ENCODE results near the gene OR2Y1.
"Not testable (repeated sequence)": the region's sequence is repeated elsewhere in the genome, so short reads cannot be mapped to it uniquely, and the experiment has no call there.

Gene OR2Y1

DNA sequence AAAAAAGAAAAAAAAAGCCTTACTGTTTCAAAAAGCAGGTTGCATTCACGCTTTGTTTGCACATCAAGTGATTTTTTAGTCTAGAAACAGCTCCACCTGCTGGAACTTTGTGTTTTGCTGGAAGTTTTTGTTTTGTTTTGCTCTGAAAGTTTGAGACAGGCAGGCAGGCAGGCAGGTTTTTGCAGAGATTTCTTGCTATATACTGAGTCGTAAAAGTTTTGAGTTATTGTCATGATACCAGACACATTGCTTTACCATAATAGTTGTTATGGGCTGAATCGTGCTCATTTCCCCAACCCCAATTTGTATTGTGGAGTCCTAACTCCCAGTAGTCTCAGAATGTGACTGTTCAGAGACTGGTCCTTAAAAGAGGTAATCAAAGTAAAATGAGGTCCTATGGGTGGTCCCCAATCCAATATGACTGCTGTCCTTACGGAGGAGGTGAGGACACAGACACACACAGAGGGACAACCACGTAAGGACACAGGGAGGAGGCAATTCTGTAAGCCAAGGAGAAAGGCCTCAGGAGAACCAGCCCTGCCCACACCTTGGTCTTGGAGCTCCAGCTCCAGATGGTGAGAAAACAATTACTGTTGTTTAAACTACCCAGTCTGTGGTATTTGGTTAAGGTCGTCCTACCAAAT lies 20.9 kb downstream of the OR2Y1 start:
- in situ Hi-C loops (cut with MboI; ENCODE audit: low sequenced_read_pairs, unreplicated experiment): no loop called here
- DNase-seq (ENCODE audit: low spot score): no peak
- TF ChIP-seq, protein P1, sequence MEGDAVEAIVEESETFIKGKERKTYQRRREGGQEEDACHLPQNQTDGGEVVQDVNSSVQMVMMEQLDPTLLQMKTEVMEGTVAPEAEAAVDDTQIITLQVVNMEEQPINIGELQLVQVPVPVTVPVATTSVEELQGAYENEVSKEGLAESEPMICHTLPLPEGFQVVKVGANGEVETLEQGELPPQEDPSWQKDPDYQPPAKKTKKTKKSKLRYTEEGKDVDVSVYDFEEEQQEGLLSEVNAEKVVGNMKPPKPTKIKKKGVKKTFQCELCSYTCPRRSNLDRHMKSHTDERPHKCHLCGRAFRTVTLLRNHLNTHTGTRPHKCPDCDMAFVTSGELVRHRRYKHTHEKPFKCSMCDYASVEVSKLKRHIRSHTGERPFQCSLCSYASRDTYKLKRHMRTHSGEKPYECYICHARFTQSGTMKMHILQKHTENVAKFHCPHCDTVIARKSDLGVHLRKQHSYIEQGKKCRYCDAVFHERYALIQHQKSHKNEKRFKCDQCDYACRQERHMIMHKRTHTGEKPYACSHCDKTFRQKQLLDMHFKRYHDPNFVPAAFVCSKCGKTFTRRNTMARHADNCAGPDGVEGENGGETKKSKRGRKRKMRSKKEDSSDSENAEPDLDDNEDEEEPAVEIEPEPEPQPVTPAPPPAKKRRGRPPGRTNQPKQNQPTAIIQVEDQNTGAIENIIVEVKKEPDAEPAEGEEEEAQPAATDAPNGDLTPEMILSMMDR (IDR thresholded peaks at IDR 0.05; ENCODE audit: borderline replicate concordance, control extremely low read depth, extremely low read depth, insufficient read depth, missing control alignments): peak; percentile 28

DNA sequence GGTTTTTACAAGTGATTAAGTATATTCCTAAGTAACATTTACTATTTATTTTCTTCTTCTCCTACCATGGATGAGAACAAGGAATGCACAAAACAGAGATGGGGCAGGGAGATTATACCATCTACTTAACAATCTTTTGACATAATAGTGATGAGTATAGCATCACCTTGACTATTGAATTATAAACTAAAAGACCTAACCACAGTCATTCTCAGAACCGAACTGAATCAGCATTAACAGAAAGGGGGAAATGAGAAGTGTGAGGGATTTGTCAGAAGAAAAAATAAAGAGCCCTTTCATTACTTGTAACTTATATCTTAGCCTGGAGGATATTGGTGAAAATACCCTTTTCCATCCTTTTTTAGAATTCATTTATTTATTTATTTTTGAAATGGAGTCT lies 21.9 kb downstream of the OR2Y1 start:
- no peak for DNase-seq (ENCODE audit: low spot score)
- TF ChIP-seq, protein P1 (IDR thresholded peaks at IDR 0.05; ENCODE audit: borderline replicate concordance, control extremely low read depth, extremely low read depth, insufficient read depth, missing control alignments): no peak
- in situ Hi-C loops (cut with MboI; ENCODE audit: low sequenced_read_pairs, unreplicated experiment): no loop called here

DNA sequence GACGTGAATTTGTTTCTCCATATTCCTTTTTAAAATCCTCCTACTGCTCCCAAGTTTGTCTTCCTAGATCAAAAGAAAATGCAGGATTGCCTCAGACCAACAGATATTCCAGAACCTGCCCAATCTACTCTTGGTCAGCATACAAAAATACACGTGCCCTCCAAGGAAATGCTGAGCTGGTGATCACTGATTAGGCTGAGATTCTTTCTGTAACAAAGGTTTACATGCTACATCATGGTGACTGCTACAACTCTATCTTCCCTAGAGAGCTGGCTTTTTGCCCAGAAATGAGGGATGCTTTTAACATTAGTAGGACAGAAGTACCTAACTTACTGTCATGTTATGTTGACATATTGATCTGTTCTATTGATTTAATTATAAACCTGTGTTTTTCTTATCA lies 35.5 kb downstream of the OR2Y1 start:
- in situ Hi-C loops (cut with MboI; ENCODE audit: low sequenced_read_pairs, unreplicated experiment): no loop called here
- TF ChIP-seq, protein P1 (IDR thresholded peaks at IDR 0.05; ENCODE audit: borderline replicate concordance, control extremely low read depth, extremely low read depth, insufficient read depth, missing control alignments): no peak
- no peak for DNase-seq (ENCODE audit: low spot score)

DNA sequence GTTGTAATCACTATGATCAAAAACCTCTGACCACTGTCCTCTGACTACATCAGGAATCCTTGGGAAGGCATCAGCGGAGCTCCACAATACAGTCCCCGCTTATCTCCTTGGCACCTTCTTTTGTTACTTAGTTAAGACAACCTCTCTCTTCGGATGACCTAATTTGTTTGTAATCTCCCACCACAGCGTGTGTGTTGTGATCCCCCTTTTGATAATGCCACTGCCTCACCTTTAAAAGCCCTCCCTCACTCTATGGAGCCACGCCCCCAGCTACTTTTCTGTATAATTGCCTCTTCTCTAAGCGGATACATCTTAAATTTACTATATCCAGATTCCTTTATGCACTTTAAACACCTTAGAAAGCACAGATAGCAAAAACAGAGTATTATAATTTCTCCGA lies 35.9 kb downstream of the OR2Y1 start:
- in situ Hi-C loops (cut with MboI; ENCODE audit: low sequenced_read_pairs, unreplicated experiment): no loop called here
- no peak for DNase-seq (ENCODE audit: low spot score)
- TF ChIP-seq, protein P1 (IDR thresholded peaks at IDR 0.05; ENCODE audit: borderline replicate concordance, control extremely low read depth, extremely low read depth, insufficient read depth, missing control alignments): no peak

DNA sequence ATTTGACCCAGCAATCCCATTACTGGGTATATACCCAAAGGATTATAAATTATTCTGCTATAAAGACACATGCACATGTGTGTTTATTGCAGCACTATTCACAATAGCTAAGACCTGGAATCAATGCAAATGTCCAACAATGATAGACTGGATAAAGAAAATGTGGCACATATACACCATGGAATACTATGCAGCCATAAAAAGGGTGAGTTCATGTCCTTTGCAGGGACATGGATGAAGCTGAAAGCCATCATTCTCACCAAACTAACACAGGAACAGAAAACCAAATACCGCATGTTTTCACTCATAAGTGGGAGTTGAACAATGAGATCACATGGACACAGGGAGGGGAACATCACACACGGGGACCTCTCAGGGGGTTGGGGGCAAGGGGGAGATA lies 36.5 kb downstream of the OR2Y1 start:
- in situ Hi-C loops (cut with MboI; ENCODE audit: low sequenced_read_pairs, unreplicated experiment); DNase-seq (ENCODE audit: low spot score): not testable (repeated sequence)

DNA sequence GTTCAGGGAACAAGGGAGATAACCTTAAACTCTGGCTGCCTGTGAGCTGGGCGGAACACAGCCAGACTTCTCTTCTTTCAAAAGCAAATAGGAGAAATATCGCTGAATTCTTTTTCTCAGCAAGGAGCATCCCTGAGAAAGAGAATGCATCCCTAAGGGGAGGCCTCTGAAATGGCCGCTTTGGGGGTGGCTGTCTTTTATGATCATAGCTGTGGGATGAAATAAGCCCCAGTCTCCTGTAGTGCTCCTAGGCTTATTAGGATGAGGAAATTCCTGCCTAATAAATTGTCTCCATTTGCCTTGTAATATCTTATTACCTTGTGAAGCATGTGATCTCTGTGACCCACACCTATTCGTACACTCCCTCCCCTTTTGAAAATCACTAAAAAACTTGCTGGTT lies 39.4 kb downstream of the OR2Y1 start:
- DNase-seq (ENCODE audit: low spot score); in situ Hi-C loops (cut with MboI; ENCODE audit: low sequenced_read_pairs, unreplicated experiment): not testable (repeated sequence)

DNA sequence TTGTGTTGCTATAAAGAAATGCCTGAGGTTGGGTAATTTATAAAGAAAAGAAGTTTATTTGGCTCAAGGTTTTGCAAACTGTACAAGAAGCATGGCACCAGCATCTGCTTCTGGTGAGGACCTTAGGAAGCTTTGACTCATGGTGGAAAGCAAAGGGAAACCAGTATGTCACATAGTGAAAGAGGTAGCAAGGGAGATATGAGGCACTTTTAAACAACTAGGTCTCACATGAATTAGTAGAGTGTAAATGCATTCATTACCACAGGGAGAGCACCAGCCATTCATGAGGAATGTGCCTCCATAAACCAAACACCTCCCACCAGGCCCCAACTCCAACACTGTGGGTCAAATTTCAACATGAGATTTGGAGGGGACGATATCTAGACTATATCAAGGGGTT lies 40.8 kb downstream of the OR2Y1 start:
- in situ Hi-C loops (cut with MboI; ENCODE audit: low sequenced_read_pairs, unreplicated experiment): no loop called here
- no peak for DNase-seq (ENCODE audit: low spot score)
- TF ChIP-seq, protein P1 (IDR thresholded peaks at IDR 0.05; ENCODE audit: borderline replicate concordance, control extremely low read depth, extremely low read depth, insufficient read depth, missing control alignments): no peak

DNA sequence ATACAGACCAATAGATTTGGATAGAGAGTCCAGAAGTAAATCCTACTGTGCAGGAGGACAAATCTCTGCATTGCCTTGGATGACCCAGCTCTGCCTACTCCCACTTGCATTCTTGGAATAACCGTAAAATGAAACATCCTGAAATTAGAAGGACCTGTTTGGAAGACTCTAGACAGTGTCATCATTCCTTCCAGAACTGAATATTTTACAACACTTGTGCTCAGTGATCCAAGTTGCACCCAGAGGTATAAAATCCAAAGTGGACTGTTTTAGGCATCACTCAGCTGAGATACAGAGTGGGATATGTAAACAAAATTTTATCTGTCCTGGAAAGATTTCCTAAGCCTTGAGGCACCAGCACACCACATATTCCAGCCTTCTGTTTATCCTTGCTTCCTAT lies 43.7 kb downstream of the OR2Y1 start:
- TF ChIP-seq, protein P1 (IDR thresholded peaks at IDR 0.05; ENCODE audit: borderline replicate concordance, control extremely low read depth, extremely low read depth, insufficient read depth, missing control alignments): no peak
- in situ Hi-C loops (cut with MboI; ENCODE audit: low sequenced_read_pairs, unreplicated experiment): no loop called here

More for the DNA sequence above, 43.7 kb downstream of the OR2Y1 start:
- DNase-seq (ENCODE audit: low spot score): no peak
